NB4 (cell line): Measurements from ENCODE around the gene KIF24.

ENCODE experiments used
- CTCF ChIP-seq: IDR thresholded peaks from one replicate; pipeline ENCODE4 v1.5.1; 2012; ENCODE audit warnings: low read depth, low read length
- MAX ChIP-seq: IDR thresholded peaks from 2 replicates; pipeline ENCODE4 v1.6.1; 2011; ENCODE audit warnings: low read depth, low read length
- MYC ChIP-seq: IDR thresholded peaks from 2 replicates; pipeline ENCODE4 v1.6.1; 2011; ENCODE audit warnings: low read depth, low read length
- POLR2A ChIP-seq: IDR thresholded peaks from 2 replicates; pipeline ENCODE4 v1.6.1; 2011; ENCODE audit warnings: mild to moderate bottlenecking; ENCODE audit not compliant: insufficient read length; ENCODE audit errors: extremely low read depth

- TF ChIP-seq CTCF, result no peak
- no peak for TF ChIP-seq POLR2A
- TF ChIP-seq MYC, result no peak
- TF ChIP-seq MAX, result no peak
Observed at GRCh38 chr9:34318163-34318790, 10.8 kb downstream of the KIF24 start.
